GM18858 (cell line): Measurements from ENCODE around the gene NUP43.
"Not testable (repeated sequence)": the region's sequence is repeated elsewhere in the genome, so short reads cannot be mapped to it uniquely, and the experiment has no call there.

ENCODE experiments used
- ATAC-seq: cut with Tn5 transposase; IDR thresholded peaks from one replicate; pipeline ENCODE4 v1.9.1; 2021; ENCODE audit not compliant: unreplicated experiment

Gene NUP43

DNA sequence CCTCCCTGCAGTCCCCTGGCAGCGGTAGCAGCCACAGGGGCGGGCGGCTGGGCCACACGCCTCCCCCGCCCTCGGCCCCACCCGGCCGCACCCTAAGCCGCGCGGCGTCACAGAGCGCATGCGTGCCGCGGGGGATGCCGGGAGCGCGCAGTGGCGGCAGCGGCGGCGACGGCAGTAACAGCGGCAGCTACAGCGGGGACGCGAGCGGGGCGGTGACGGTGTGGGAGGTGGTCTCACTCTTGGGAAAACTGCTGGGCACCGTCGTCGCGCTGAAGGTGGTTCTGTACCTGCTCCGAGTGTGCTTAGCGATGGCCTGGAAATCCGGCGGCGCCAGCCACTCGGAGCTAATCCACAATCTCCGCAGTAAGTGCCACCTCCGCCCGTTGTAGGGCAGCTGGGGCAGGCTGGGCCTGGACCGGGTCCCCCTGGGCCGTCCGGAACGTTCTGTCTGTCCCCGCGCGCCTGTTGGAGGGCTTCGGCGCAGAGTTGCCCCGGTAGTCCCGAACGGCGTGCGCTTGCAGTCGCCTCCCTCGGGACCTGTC is 3.3 kb upstream of the NUP43 start, which contains the start of gene PCMT1:
Gene PCMT1, plus strand, starts transcription at position 148 of the 542 bp plus-strand sequence. Its CDS starts 161 bp downstream, at position 309.
- ATAC-seq, result peak; percentile 77

DNA sequence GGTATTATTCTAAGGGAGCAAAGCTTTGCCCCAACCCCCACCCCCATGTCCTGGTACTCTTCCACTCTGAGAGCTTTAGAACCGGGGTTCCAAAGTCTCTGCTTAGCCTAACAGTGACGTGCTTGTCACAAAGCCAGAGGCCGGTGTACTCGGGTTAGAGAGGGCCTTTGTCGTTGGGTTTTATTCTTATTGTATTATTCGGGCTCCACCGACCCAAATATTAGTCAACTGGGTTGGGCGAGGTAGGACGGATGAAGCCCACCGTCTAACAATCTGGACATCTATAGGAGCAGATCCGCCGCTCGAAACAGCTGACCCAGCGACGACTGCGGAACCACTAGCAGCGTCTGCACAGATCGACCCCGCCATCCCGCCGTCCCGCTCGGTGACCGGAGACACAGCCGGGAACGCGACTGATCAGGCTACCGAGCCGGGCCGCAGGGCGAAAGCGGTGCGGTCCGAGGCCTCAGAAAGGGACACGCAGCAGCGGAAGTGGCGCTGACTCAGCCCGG is 2.8 kb upstream of the NUP43 start:
- not testable (repeated sequence) for ATAC-seq

DNA sequence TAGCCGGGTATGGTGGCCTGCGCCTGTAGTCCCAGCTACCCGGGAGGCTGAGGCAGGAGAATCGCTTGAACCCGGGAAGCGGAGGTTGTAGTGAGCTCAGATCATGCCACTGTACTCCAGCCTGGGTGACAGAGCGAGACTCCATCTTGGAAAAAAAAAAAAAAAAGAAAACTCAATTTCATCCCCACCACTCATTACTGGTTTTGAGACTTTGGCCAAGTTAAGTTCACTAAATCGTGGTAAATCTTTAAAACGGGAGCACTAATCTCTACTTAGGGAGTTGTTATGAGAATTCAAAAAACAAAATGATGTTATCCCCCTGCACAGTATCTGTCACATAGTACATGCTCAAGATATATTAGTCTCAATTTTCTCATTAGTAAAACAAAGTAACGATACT is 1.1 kb downstream of the NUP43 start:
- ATAC-seq, result not testable (repeated sequence)

DNA sequence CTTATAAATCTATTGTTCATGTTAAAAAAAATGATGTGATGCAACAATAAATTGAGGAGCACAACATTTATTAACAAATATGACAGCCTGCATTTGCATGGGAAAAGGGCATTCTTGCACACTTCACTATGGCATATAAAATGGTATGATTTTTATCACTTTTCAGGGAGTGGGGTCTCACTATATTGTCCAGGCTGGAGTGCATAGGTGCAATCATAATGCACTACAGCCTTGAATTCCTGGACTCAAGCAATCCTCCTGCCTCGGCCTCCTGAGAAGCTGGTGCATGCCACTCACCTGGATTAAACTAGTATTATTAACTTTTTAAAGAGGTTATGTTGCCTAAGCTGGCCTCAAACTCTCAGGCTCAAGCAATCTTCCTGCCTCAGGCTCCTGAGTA is 11.4 kb downstream of the NUP43 start:
- no peak for ATAC-seq

DNA sequence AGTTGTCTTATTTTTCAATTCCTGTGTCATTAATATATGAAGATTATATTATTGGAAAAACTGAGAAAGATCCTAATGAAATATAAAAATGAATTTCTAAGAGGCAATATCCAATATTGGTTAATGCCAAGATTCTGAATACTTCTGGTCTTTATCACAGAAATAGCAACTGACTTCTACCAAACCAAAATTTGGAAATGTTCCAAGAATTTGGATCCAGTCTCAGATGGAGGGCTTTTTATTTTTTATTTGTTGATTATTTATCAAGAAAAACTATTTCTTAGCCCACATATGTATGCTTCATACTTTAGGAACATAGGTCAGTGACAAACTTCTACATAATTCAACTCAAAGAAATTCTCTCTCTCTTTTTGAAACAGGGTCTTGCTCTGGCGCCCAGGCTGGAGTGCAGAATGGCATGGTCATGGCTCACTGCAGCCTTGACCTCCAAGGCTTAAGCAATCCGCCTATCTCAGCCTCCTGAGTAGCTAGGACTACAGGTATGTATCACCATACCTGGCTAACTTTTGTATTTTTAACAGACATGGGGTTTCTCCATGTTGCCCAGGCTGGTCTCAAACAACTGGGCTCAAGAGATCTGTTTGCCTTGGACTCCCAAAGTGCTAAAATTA is 13.1 kb downstream of the NUP43 start:
- no peak for ATAC-seq

DNA sequence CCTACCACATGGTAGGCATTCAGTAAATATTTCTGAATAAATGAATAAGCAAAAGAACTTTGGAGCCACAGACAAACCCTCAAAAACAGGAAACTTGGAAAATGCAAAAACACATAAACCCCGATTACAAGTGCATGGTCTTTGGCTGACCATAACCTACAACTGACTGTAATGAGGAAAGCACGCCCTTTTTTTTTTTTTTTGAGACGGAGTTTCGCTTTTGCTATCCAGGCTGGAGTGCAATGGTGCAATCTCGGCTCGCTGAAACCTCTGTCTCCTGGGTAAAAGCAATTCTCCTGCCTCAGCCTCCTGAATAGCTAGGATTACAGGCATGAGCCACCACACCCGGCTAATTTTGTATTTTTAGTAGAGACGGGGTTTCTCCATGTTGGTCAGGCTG is 16.5 kb downstream of the NUP43 start:
- ATAC-seq, result no peak

DNA sequence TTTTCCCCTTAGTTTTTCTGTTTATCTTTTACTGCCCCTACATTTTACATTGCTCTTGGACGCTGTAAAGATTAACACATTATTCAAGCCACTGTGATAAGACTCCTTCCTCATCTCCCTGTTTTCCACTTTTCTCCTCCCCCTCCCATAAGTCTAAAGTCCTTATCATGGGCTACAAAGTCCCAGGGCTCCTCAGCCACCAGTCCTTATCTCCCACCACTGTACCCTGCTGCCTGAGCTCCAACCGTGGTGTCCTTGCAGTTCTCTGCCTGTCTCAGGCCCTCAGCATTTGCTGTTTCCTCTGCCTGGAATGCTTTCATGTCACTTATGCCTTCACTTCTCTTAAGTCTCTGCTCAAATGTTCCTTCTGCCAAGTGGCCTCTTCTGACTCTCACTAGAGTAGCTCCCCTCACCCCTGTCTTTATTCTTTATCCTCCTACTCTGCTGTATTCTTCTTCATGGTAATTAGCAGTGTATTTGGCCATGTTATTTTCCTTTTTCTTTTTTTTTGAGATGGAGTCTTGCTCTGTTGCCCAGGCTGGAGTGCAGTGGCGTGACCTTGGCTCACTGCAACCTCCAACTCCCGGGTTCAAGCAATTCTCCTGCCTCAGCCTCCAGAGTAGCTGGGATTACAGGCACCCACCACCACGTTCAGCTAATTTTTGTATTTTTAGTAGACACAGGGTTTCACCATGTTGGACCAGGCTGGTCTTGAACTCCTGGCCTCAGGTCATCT is 17.7 kb downstream of the NUP43 start:
- ATAC-seq, result no peak

DNA sequence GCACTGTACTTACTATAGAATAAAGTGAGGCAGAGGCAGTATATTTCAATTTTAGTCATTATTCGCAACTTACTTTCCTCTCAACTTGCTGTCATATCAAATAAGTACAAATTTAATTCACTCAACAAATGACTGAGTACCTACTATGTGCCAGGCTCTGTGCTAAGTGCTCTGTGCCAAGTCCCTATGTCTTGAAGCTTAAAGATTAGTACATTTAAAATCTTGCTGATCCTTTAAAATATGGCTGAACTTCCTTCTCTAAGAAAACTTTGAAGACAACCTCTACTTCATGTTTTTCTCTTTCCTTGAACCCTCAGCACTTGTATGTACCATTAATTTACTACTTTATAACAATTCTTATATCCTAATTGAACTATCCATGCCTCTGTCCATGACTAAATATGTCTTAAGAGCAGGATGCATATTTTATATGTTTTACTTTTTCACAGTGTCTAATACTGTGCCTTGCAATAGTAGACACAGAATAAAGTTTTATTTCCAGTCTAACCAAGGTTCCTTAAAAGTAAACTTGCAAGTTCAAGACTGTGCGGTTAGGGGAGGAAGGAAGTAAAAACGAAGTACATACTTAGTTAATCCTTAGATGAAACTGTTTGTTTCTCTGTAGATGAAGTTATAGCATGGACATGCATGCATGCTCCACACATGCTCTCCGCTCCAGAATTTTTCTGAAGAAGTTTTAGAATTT is 18.4 kb downstream of the NUP43 start:
- ATAC-seq, result no peak

DNA sequence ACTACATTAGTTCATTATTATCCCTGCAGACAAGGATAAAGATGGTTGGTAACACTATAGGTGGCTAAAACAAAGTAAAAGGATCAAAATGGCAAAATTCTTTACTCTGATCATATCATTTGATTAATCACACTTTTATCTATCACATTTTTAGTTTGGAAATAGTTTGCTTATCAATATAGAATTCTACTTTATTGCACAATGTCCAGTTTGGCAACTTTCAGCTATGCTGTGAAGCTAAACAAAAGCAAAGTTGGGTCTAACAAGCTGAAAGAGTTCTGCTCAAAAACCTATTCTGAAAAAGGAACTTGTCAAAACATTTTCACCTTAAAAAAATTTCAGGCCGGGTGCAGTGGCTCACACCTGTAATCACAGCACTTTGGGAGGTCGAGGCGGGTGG is 20.5 kb downstream of the NUP43 start:
- no peak for ATAC-seq

DNA sequence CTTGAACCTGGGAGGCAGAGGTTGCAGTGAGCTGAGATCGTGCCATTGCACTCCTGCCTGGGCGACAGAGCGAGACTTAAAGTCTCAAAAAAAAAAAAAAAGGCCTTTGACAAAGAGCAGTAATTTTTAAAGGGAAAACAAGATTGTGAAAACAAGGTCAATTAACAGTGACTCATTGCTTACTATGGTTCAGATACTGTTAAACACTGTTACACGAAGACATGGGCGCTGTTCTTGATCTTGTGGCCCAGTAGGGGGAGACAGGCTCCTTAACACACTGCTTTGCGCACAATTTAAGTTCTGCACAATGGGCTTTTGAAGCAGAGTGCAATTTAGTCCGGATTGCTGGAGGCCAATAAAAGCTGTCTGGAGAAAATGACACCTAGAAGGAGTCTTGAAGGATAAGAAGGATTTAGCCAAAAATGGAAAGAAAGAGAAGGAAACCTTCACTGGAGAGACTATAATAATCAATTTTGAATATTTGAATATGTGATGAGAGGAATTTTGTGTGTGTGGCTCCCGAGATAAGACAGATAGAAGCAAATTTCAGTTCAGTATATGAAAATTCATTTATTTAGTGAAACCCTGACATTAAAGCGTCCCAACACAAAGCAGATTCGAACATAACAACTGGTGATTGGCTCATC is 22.4 kb downstream of the NUP43 start:
- ATAC-seq, result no peak

DNA sequence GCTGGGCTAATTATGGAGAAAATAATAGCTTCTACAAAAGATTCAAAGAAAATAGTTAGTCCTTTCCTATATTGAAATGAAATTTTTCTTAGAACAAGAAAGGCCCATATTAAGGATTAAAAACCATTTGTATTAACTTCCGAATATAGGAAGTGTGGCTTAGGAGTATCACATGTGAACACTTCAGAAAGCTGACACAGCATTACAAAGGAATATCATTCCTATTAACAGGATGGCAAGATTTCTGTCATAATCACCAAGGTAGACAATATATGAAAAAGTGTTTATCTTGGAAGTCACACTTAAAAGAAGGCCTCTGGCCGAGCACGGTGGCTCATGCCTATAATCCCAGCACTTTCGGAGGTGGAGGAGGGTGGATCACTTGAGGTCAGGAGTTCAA is 23.1 kb downstream of the NUP43 start:
- ATAC-seq, result no peak

DNA sequence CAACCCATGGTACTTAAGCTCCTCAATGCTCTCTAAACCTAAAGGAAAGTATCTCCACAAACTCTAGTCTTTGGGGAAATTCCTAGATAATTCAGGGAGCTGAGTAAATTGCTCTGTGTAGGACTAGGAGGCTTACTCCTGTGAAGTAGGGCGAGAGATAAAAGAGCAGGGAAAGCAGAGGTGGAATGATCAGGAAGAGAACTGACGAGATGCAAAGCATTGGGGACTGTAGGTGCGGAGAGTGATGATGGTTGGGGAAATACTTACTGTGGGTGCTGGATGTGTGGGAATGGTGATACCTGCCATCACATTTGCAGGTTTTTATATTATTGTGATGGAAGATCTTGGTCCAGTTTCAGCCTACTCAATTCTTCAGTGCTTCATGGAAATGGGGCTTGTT is 26.8 kb downstream of the NUP43 start:
- ATAC-seq, result no peak

DNA sequence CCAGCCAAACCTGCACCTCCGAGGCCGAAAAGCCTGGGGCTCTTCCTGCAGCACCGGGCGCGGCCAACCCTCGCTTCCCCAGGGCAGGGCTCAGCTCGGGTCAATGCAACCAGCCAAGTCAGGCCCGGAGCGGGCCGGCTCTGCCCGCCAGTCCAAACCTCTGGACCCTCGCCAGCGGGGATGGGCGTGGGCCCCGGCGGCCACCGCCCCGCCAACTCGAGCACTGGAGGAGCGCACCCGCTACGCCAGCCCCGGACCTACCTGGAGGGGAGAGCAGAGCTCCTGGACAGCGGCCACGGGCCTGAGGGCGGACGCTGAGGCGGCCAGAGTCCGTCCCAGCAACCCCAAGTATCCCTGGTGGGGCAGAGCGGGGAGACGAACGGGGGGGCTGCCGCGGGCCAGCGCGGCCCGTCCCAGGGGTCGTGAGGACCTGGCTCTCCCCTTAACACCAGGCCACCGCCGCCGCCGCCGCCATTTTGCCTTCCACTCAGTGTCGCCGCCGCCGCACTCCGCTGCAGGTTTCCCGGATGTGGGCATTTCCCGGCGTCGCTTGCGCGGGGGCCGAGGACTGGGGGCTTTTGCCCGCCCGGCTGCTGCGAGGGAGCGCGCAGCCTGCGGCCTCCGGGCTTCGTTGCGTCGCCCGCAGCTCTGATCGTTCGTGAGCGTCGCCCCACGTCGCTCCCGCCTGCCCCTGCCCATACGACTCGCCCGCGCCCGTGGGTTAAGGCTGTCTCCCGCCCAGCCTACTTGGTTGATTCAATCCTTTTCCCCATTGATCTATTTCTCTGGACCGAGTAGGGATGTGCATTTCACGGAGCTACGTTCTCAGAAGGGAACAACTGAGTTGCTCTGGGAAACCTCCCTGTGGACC is 28.5 kb downstream of the NUP43 start, which contains the start of gene LATS1:
Gene LATS1, minus strand, starts transcription at position 514 of the 871 bp plus-strand sequence. CDS start 15,975 bp downstream, outside the sequence.
- ATAC-seq, result peak; percentile 66

DNA sequence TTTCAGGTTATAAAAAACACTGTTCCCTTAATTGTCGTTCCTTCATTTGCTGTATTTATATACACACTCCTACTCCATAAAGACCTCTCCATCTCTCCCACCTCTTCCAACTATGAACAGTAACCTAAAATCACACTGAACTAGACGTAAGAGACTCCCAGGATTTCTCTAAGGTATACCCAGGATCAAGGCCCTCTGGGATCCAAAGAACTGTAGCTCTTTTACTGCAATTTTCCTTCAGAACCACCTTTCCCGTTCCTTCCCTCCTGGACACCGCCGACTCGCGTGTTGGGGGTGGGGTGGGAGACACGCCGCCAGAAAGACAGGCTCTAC is 29.1 kb downstream of the NUP43 start:
- no peak for ATAC-seq

DNA sequence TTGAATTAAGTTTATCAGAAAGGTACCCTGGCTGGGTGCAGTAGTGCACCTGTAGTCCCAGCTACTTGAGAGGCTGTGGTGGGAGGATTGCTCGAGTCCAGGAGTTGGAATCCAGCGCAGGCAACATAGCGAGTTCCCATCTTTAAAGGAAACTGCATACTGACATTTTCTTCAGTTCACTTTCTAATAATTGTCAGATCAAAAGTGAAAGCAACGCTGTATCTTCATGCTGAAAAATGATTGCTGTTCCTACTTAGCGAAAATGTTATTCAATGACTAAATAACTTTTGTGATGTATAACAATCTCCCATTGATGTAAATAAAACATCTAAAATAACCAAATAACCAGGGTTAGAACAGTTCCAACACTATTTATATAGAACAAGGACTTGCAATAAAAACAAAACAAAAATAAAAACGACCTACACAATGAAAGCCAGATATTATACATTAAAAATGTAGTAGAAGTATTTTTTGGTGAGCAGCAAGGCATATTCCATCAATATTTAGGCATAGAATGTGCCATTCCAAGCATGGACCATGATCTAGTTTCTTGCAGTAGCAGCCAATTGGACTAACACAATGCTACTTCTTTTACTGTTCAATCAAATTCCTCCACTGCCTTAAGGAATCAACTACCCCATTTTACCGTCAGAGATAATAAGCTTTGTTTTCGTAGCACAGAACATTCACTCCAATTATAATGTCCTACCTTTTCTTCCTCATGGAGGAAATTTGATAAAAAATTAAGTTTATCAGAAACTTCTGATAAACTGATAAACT is 30.0 kb downstream of the NUP43 start:
- ATAC-seq, result no peak

DNA sequence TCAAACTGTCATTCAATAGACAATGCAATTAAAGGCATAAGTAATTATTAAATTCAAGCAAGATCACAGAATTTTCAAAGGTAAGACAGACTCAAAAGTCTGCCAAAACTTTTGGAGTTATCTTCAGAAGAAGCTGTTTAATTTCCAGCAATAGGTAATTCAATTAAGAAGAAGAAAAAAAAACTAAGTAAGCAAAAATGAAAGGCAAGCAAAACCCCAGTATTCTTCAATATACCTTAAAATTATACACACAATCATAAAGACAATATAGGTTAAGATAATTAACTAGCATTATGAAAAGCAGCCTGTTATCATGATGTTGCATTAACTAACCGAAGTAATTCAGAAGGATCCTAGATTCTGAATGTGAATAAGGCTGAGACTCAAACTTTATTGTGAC is 31.9 kb downstream of the NUP43 start:
- ATAC-seq, result no peak

DNA sequence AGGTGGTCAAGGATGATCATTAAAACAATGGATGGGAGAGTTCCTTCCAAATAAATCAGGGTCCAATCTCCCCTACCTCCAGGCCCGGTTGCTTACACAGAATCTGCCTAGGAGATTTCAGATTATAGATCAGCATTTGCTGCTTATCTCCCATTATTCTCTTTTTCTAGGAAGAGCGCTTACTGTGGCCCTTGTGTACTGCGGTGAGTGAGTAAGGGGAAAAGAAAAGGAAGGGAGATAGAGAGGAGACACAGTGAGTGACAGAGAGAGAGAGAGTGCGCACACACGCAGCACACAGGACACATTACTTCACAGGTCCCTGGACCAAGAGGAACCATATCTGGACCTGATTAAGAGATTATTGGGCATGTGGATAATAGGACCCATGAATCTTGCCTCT is 34.6 kb downstream of the NUP43 start:
- no peak for ATAC-seq

DNA sequence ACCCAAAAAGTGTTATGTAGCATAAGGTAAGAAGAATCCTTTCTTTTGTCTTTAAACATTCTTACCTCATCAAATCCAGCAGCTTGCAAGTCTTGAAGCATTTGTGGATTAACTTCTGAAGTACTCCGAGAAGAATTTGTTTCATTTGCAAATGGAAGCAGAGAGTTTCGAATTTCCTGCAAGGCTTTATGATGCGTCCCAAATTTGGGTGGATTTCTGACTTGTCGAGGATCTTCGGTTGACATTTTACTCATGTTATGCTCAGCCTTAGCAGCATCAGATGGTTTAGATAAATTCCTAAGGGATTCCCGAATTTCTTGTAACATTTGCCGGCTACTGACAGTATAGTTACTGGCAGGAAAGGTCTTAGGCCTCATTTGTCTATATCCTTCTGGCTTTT is 44.6 kb downstream of the NUP43 start:
- ATAC-seq, result no peak

DNA sequence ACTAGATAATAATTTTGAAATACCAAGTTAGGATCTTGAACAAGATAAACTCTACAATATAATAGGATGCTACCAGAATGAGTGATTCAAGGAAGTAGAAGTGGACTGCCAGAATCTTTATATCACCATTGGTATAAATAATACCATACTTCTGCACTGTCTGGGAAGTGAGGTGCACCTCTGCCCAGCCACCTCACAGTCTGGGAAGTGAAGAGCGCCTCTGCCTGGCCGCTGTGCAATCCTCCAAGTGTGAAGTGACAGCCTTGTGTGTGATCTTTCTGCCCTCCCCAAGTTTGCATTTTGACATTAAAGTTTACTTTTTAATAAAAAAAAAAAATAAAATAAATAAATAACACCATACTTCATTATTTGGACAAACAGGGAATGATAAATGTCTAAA is 47.2 kb downstream of the NUP43 start:
- no peak for ATAC-seq
